K562 (cell line): Measurements from ENCODE around the gene RIPOR2. TPM values are rescaled to one million over a fixed set of nuclear protein-coding genes. Genes with fewer than 3 reads are reported as not detected.

ENCODE experiments used
- ATAC-seq: fragments of 200-7000 bp; cut with Tn5 transposase; 3 replicates; pipeline ENCODE4 v1.9.1; 2020; ENCODE audit warnings: moderate library complexity
- BruUV-seq: library from RNA; stranded (reverse); fragments of 400-500 nt; replicated peaks from 2 replicates; lab custom pipeline; 2021; lab: Mats Ljungman, UMichigan
- CTCF ChIA-PET: fragments of 300-600 bp; formaldehyde crosslinking; extraction: SDS; loops from one replicate; lab custom pipeline; 2021; ENCODE audit warnings: low intra/inter-chr PET ratio; lab: Yijun Ruan, JAX
- POLR2A ChIA-PET: fragments of 300-600, 350-650 bp; sonication (Branson Sonifier 250); formaldehyde crosslinking; extraction: SDS; loops from one replicate; lab custom pipeline; 2021; ENCODE audit warnings: antibody characterized with exemption, inconsistent platforms; lab: Yijun Ruan, JAX
- DNase-seq, 4 experiments: peaks; one replicate each; pipeline versions ENCODE4 v3.0.0 to v3.0.0-alpha.2; 2011 to 2018; ENCODE audit warnings: low spot score in 3 of 4, mixed read lengths in 3 of 4; ENCODE audit errors: extremely low read depth in 1 of 4
- FAIRE-seq: peaks from 2 replicates; lab custom pipeline; 2011; peaks lifted over from hg19 to GRCh38; lab: Jason Lieb, UNC
- H2AFZ ChIP-seq: 2 replicates; pipeline ENCODE4 v1.6.0; 2011; ENCODE audit warnings: low read depth, low read length, control low read depth, inconsistent platforms
- H3K27ac ChIP-seq: fragments of 200-600 bp; 3 replicates; pipeline ENCODE4 v1.8.0; 2011; ENCODE audit warnings: low read depth, mild to moderate bottlenecking, control low read depth, inconsistent platforms, low read length, moderate library complexity, mixed read lengths; ENCODE audit errors: extremely low read depth
- H3K27me3 ChIP-seq, 2 experiments: fragments of 300-600 bp in 1 of 2; 2 replicates in 1 of 2; 3 replicates in 1 of 2; pipeline versions ENCODE4 v1.6.0 to v1.8.0; 2011; ENCODE audit warnings: inconsistent platforms in 2 of 2, low read length in 2 of 2, mild to moderate bottlenecking in 1 of 2, mixed read lengths in 1 of 2, moderate library complexity in 1 of 2; ENCODE audit not compliant: control insufficient read depth in 2 of 2, insufficient read depth in 2 of 2
- H3K36me3 ChIP-seq: fragments of 300-600 bp; 3 replicates; pipeline ENCODE4 v1.8.0; 2011; ENCODE audit warnings: mild to moderate bottlenecking, low read length, inconsistent platforms; ENCODE audit not compliant: control insufficient read depth, insufficient read depth
- H3K4me1 ChIP-seq, 2 experiments: fragments of 200-600 bp in 1 of 2; replicated peaks in 1 of 2; 2 replicates in 1 of 2; 3 replicates in 1 of 2; pipeline versions ENCODE4 v1.5.1 to v1.8.0; 2011; ENCODE audit warnings: inconsistent platforms in 2 of 2, low read length in 2 of 2, mild to moderate bottlenecking in 1 of 2, mixed read lengths in 1 of 2, moderate library complexity in 1 of 2; ENCODE audit not compliant: control insufficient read depth in 2 of 2, insufficient read depth in 2 of 2
- H3K4me2 ChIP-seq: 2 replicates; pipeline ENCODE4 v1.6.1; 2011; ENCODE audit warnings: low read length, control low read depth, inconsistent platforms, mixed read lengths; ENCODE audit not compliant: insufficient read depth
- H3K4me3 ChIP-seq: fragments of 200-600 bp; sonication (generic), shearing (Covaris generic); 2 replicates; pipeline ENCODE4 v1.5.1; 2016; ENCODE audit warnings: control low read depth, inconsistent platforms
- H3K79me2 ChIP-seq: fragments of 200-600 bp; 3 replicates; pipeline ENCODE4 v1.8.0; 2011; ENCODE audit warnings: low read length, inconsistent platforms; ENCODE audit not compliant: control insufficient read depth, insufficient read depth
- H3K9ac ChIP-seq, 2 experiments: 2 replicates each; pipeline versions ENCODE4 v1.6.0 to v1.6.1; 2011; ENCODE audit warnings: low read depth in 2 of 2, low read length in 2 of 2, control low read depth in 1 of 2, inconsistent platforms in 1 of 2, mild to moderate bottlenecking in 1 of 2, mixed read lengths in 1 of 2; ENCODE audit not compliant: insufficient read depth in 1 of 2
- H3K9me1 ChIP-seq: one replicate; pipeline ENCODE4 v1.6.0; 2011; ENCODE audit warnings: inconsistent platforms, mild to moderate bottlenecking, low read length, moderate library complexity; ENCODE audit not compliant: control insufficient read depth, insufficient read depth
- H3K9me3 ChIP-seq: replicated peaks from 2 replicates; pipeline ENCODE4 v1.5.1; 2011; ENCODE audit warnings: low read depth, low read length, inconsistent platforms; ENCODE audit not compliant: control insufficient read depth, insufficient read depth
- H4K20me1 ChIP-seq: replicated peaks from 2 replicates; pipeline ENCODE4 v1.6.1; 2011; ENCODE audit warnings: low read length, inconsistent platforms, mixed read lengths; ENCODE audit not compliant: control insufficient read depth, insufficient read depth
- CEBPG ChIP-seq, 3 experiments: fragments of 200-800 bp in 1 of 3; sonication (Bioruptor generic) in 1 of 3; sonication (generic) in 1 of 3; formaldehyde crosslinking in 1 of 3; IDR thresholded peaks in 2 of 3; conservative IDR thresholded peaks in 1 of 3; 2 replicates each; pipeline versions ENCODE4 v1.6.1 to v1.8.0; 2016 to 2022; ENCODE audit warnings: missing compliant biosample characterization in 2 of 3, missing genetic modification characterization in 2 of 3, mild to moderate bottlenecking in 1 of 3, missing genetic modification reagents in 1 of 3
- ESRRA ChIP-seq: fragments of 450-650 bp; IDR thresholded peaks from 2 replicates; pipeline ENCODE4 v1.6.1; 2014; ENCODE audit warnings: low read depth, mild to moderate bottlenecking, moderate library complexity, borderline replicate concordance
- HMG20A ChIP-seq: fragments of 450-650 bp; formaldehyde crosslinking; conservative IDR thresholded peaks from 2 replicates; pipeline ENCODE4 v1.4.0; 2020; ENCODE audit warnings: mild to moderate bottlenecking, mixed read lengths
- SIN3A ChIP-seq, 2 experiments: fragments of 150-350 bp in 1 of 2; IDR thresholded peaks; 2 replicates each; pipeline ENCODE4 v1.6.1; 2011 to 2016; ENCODE audit warnings: borderline replicate concordance in 2 of 2, low read depth in 2 of 2, low read length in 2 of 2, mild to moderate bottlenecking in 2 of 2, moderate library complexity in 2 of 2; ENCODE audit not compliant: control insufficient read depth in 1 of 2
- ZNF436 ChIP-seq: fragments of 250-450, 450-650 bp; sonication (Bioruptor Pico); formaldehyde crosslinking; IDR thresholded peaks from 2 replicates; pipeline ENCODE4 v1.7.0; 2020; ENCODE audit warnings: mild to moderate bottlenecking
- WGBS: fragments of 100-300 bp; shearing (Covaris generic); methylation state at CpG from one replicate; pipeline ENCODE4 v1.1.6; 2016; ENCODE audit warnings: low coverage, mixed read lengths; ENCODE audit not compliant: insufficient coverage; ENCODE audit errors: missing lambda C conversion rate; 5-methylcytosine and 5-hydroxymethylcytosine counted together
- in situ Hi-C: fragments of 300-500 bp; cut with MboI; formaldehyde crosslinking; loops from 4 replicates; pipeline ENCODE4 v1.15.0; 2018; ENCODE audit warnings: inconsistent platforms, mixed read lengths
- intact Hi-C: fragments of 100-400 bp; cut with micrococcal nuclease; formaldehyde crosslinking; loops from 2 replicates; pipeline ENCODE4 v1.14.2; 2022
- polyA plus RNA-seq, 8 experiments: library from polyadenylated mRNA; depleted of rRNA in 4 of 8; stranded (reverse) in 5 of 8; unstranded in 3 of 8; fragments of >200 nt; fragmentation: Nextera tagmentation in 2 of 8; fragmentation: Illumina TruSeq in 1 of 8; extraction: Ambion mirVana in 2 of 8; extraction: Trizol in 1 of 8; gene quantifications; 2 replicates each; pipeline versions ENCODE4 v1.2.1 to v1.2.3, GENCODE V29; 2011 to 2014; ENCODE audit warnings: inconsistent platforms in 1 of 8, missing spikeins in 1 of 8
- total RNA-seq, 7 experiments: library from RNA; depleted of rRNA in 6 of 7; stranded (reverse); fragments of >200 nt in 6 of 7; fragmentation: Illumina TruSeq in 2 of 7; extraction: Trizol in 2 of 7; gene quantifications; 2 replicates each; pipeline versions ENCODE4 v1.2.1 to v1.2.3, GENCODE V29; 2011 to 2021; ENCODE audit warnings: low replicate concordance in 1 of 7

The RIPOR2 gene
- total and polyA plus RNA-seq, 9 of the 15 experiments (the other 6 are each of a cell fraction or from before 2014, with no cell fraction given): 0.04 to 1.0 (median 0.47) TPM; not detected in 2

DNA sequence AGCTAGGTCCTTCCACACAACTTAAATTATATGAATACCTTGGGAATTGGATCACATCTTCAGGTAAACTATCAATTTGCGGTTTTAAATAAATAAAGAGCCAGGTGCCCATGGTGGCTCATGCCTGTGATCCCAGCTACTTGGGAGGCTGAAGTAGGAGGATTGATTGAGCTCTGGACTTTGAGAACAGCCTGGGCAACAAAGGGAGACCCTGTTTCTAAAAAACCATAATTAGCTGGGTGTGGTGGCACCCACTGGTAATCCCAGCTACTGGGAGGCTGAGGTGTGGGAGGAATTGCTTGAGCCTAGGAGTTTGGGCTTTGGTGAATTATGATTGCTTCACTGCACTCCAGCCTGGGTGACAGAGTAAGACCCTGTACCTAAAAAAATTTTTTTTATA, 157.6 kb downstream of the RIPOR2 start:
- POLR2A ChIA-PET: interaction anchor here (1.6 to 2.1 kb wide), 2 partner anchors 10 to 59 kb away, joined by 5 to 8 read pairs; partner anchors contain the start of gene C6orf62
- H2AFZ ChIP-seq: no peak overlapping the region
- DNase-seq (peak in 1 of 4 experiments; percentile 28), FAIRE-seq (no peak), ATAC-seq (no peak)
- no TSS peak for BruUV-seq
- peak overlapping the region; percentile 32 for H3K4me2 ChIP-seq
- in situ Hi-C loops: no loop called here
- H3K27ac ChIP-seq: no peak overlapping the region; the same call in 2 of the 3 replicates
- TF ChIP-seq HMG20A (CRISPR knock-in tag) (no peak), ZNF436 (CRISPR knock-in tag) (no peak), ESRRA (no peak), CEBPG (CRISPR knock-in tag; IDR thresholded peaks at IDR 0.05) (no peak), CEBPG (tag; conservative IDR thresholded peaks at IDR 0.05 in 1 of 2, IDR thresholded peaks at IDR 0.05 in 1 of 2) (0 out of 4 replicates have a peak, but pooled peaks of 1 of the 2 experiments have one; percentile 19), SIN3A (IDR thresholded peaks at IDR 0.05; ENCODE audit: borderline replicate concordance in 2 of 2, control insufficient read depth in 1 of 2, low read depth in 2 of 2, low read length in 2 of 2) (no peak)
- H3K4me1 ChIP-seq: peaks cover 8 to 12% of the 10 kb centered on the region in 2 experiments; a peak in 4 of 5 replicates
- H3K9me3 ChIP-seq: no peaks in the 10 kb centered on the region
- no peaks in the 10 kb centered on the region for H3K9me1 ChIP-seq
- no peaks in the 10 kb centered on the region for H3K27me3 ChIP-seq
- CTCF ChIA-PET: no interaction called here
- WGBS: 68% methylated on average over 1 of the region's 1 CpG
- H4K20me1 ChIP-seq: peaks cover 12% of the 10 kb centered on the region; the same call in 1 of the 2 replicates
- intact Hi-C loops: loop anchor here (10.0 kb wide), 2 partner anchors 1247 to 1437 kb away; a partner anchor contains a TSS
- peaks cover 61% of the 10 kb centered on the region for H3K36me3 ChIP-seq
- peak overlapping the region; percentile 67; the same call in 1 of the 2 replicates for H3K4me3 ChIP-seq
- peak overlapping the region; percentile 7 to 99; a peak in 3 of 4 replicates for H3K9ac ChIP-seq
- H3K79me2 ChIP-seq: peaks cover 81% of the 10 kb centered on the region
